ENCODE data around the gene TACC2. TPM values are rescaled to one million over a fixed set of nuclear protein-coding genes. Genes with fewer than 3 reads are reported as not detected.

Gene TACC2
- total and polyA plus RNA-seq, 2 experiments from 2014 or later = 30.8 to 35.9 TPM

- no peak for TF ChIP-seq STAT1 (IDR thresholded peaks at IDR 0.05; ENCODE audit: unreplicated experiment)
Observed at GRCh38 chr10:122012731-122013130, 23.8 kb downstream of the TACC2 start (continued).

GRCh38 chr10:122013311-122013780, 24.4 kb downstream of the TACC2 start:
- H2AFZ ChIP-seq = no peak overlapping the region
- no peak overlapping the region for H3K27ac ChIP-seq (ENCODE audit: low read depth)
- no peaks in the 10 kb centered on the region for H3K36me3 ChIP-seq (ENCODE audit: insufficient read depth)
- DNase-seq (ENCODE audit: low spot score) (no peak), ATAC-seq (no peak)
- no peaks in the 10 kb centered on the region for H3K27me3 ChIP-seq (ENCODE audit: insufficient read depth)
- no peaks in the 10 kb centered on the region for H4K20me1 ChIP-seq (replicated peaks; ENCODE audit: insufficient read depth)
- Mint-ChIP-seq H3K27me3 (ENCODE audit: insufficient read depth, low read depth, poor library complexity) (peaks cover 4% of the 10 kb centered on the region), H3K4me1 (peaks cover under 1% of the 10 kb centered on the region; the same call in 1 of the 3 replicates), H3K9me3 (no peaks in the 10 kb centered on the region), H3K4me3 (no peak overlapping the region), H3K27ac (no peak overlapping the region), H3K36me3 (ENCODE audit: low read depth) (no peaks in the 10 kb centered on the region)
- peaks cover 4% of the 10 kb centered on the region; the same call in 1 of the 2 replicates for H3K4me1 ChIP-seq (ENCODE audit: insufficient read depth)
- no peak overlapping the region for H3K4me2 ChIP-seq
- H3K4me3 ChIP-seq = no peak overlapping the region
- no peaks in the 10 kb centered on the region for H3K9me2 ChIP-seq (ENCODE audit: insufficient read depth)
- no peaks in the 10 kb centered on the region for H3K79me2 ChIP-seq (replicated peaks; ENCODE audit: insufficient read depth)
- TF ChIP-seq ZNF462 (CRISPR knock-in tag; IDR thresholded peaks at IDR 0.05) (no peak), EZH2 (IDR thresholded peaks at IDR 0.05; ENCODE audit: low read depth, unreplicated experiment) (no peak), ZNF331 (CRISPR knock-in tag; IDR thresholded peaks at IDR 0.05; ENCODE audit: low read depth) (no peak), NANOG (IDR thresholded peaks at IDR 0.05; ENCODE audit: borderline replicate concordance) (no peak), CTCF (conservative IDR thresholded peaks at IDR 0.05; ENCODE audit: low read depth in 2 of 2) (no peak), ETS1 (IDR thresholded peaks at IDR 0.05) (no peak), ZNF114 (CRISPR knock-in tag; IDR thresholded peaks at IDR 0.05) (no peak), REST (IDR thresholded peaks at IDR 0.05; ENCODE audit: unreplicated experiment) (no peak), CREB1 (CRISPR knock-in tag; IDR thresholded peaks at IDR 0.05; ENCODE audit: low read depth) (no peak), POLR2AphosphoS5 (IDR thresholded peaks at IDR 0.05; ENCODE audit: low read depth) (no peak), JUNB (IDR thresholded peaks at IDR 0.05; ENCODE audit: unreplicated experiment) (no peak)
- no peaks in the 10 kb centered on the region for H3F3A ChIP-seq (replicated peaks; ENCODE audit: low read depth)
